Activated effector memory CD4-positive, alpha-beta T cell treated with anti-CD3 and anti-CD28 coated beads, Interleukin-2, amount 50 U/mL, for 16 hours (primary cell): ENCODE results near the gene SLIT3.
"Not testable (repeated sequence)": the region's sequence is repeated elsewhere in the genome, so short reads cannot be mapped to it uniquely, and the experiment has no call there.

Source experiments
- DNase-seq: peaks from one replicate; pipeline ENCODE4 v3.0.0-alpha.2; 2020

The SLIT3 gene

DNA sequence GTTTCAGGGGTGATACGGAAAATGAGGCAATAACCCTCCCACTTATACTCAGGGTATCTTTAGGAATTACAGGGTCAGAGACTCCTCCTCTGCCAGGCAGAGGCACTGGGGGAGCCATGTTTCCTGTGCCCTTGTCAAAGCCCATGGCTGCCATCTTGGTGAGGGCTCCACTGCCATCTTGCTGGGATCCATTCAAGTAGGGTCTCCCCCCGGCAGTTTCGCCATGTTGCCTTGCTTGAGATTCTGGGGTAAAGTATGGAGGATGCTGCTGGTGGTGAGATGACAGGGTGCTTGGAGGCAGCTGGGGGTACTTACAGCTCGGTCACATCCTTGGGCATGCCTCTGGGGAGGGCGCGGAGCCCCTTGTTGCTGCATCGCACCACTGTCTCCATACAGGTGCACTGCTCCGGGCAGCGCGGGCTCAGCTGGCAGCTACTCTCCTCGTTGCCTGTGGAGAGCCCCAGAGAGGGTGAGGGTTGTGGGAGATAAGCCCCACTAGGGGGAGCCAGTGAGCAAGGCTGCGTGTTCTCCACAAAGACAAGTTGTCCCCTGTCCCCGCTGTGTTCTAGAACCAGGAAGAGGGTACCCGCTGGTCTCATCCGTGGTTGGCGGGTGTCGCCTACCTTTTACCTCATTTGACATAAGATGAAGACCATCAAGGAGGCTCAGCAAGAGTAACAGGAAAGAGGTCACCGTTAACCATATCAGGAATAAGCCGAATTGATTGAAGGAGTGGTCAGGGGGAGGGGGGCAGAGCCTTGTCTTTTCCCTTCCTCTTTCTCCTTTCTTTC is 552.8 kb downstream of the SLIT3 start:
- DNase-seq = no peak

DNA sequence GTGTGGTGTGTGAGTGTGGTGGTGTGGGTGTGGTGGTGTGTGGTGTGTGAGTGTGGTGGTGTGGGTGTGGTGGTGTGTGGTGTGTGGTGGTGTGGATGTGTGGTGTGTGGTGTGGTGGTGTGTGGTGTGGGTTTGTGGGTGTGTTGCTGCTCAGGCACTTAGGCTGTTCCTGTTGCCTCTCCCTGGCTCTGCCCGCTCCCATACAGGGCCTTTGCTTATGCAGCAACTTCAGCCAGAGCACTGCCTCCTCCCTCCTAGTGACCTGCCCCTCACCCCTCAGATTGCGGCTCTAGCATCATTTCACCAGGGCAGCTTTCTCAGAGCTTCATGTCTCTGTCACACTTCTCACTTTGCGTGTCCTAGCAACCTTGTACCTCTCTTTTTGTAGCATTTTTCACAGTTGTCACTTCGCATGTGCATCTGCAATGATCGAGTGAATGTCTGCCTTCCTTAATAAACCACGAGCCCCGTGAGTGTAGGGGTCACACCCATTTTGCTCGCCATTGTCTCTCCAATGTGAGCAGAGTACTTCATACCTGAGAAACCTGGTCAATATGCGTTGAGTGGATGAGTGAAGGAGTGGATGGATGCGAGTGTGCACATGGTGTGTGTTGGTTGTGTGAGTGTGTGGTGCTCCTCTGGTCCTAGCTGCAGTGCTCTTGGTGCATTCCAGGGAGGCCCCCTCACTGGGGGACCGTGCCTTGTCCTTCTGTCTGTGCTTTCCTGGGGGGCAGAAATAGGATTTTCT is 553.9 kb downstream of the SLIT3 start:
- no peak for DNase-seq

GRCh38 chr5:168746126-168746892 is 554.6 kb downstream of the SLIT3 start:
- not testable (repeated sequence) for DNase-seq

DNA sequence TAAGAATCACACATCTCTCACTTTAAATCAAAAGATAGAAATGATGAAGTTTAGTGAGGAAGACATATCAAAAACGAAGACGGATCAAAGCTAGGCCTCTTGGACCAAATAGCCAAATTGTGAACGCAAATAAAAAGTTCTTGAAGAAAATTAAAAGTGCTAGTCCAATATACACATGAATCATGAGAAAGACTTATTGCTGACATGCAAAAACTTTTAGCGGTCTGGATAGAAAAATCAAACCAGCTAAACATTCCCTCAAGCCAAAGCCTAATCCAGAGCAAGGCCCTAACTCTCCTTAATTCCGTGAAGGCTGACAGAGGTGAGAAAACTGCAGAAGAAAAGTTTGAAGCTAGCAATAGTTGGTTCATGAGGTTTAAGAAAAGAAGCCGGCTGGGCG is 557.3 kb downstream of the SLIT3 start:
- DNase-seq = no peak

DNA sequence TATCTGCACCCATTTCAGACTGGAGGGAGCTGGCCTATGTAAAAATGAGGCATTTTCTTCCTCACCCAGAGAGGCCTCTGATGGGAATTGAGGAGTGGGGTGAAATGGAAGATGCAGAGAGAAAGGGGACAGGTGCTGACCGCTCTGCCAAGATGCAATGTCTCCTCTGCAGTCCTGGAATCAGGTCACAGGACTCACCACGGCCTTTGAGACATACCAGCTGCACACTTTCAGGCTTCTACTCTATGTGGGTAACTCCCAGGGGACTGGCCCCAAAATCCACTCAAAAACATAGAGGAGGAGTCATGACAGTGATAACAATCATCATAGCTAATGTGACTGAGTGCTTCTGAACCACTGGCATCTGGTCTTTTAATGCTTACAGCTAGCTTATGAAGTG is 558.6 kb downstream of the SLIT3 start:
- not testable (repeated sequence) for DNase-seq

DNA sequence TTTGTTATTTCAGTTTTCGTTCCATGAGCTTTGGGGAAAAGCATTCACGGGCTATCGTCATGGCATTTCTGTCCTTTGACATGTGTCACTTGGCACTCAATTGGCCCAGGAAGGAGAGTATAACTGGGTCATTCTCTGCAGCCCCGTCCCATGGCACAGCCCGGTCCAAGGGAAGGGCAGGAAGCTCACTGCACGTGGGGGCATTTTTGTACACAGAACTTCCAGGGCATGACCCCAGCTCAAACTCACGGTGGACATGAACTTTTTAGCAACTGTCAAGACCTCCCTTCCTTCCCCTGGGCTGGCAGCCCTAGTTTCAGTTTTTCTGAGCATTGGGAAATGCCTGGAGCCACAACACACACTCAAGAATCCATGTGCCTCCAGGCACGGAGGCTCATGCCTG is 560.1 kb downstream of the SLIT3 start:
- no peak for DNase-seq

GRCh38 chr5:168740092-168740800 is 560.7 kb downstream of the SLIT3 start:
- DNase-seq = no peak

DNA sequence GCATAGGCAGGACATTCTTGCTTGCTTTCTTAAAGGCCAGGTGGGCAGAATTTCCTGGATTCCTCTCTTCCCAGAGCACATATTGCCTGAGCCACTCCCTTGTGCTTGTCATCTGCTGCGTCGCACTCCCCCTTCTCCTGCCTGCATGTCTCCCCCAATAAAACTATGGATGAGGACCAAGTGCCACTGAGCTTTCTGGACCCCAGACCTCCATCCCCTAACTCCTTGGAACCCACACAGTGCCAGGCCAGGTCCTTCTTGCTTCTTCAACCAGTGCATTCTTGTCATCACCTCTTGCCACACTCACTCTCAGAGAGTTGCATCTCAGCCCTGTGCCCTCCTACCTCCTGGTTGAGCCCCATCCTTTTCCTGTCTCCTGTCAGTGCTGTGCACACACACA is 563.9 kb downstream of the SLIT3 start:
- DNase-seq = no peak

DNA sequence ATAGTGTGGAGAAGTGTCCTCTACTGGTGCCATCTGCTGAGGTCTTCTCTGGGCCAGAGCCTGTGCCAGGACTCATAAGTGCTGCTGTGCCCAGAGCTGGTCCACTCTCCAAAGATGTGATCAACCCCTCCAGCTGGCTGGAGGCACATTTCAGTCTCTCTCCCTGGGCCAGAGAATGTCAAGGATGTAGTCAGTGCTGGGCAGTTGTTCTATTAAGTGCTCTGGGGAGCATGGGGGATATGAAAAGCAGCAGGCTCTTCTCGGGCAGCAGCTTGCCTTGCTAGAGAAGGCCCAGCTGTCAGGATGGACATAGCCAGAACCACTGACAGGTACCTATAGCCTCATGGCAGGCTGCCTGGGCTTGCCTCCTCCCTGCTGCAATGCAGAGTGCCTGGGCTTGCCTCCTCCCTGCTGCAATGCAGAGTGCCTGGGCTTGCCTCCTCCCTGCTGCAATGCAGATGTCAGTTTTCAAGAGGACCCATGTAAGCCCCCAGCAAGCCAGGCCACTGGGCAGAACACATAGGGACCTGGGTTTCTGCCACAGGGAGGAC is 564.6 kb downstream of the SLIT3 start:
- DNase-seq = no peak

DNA sequence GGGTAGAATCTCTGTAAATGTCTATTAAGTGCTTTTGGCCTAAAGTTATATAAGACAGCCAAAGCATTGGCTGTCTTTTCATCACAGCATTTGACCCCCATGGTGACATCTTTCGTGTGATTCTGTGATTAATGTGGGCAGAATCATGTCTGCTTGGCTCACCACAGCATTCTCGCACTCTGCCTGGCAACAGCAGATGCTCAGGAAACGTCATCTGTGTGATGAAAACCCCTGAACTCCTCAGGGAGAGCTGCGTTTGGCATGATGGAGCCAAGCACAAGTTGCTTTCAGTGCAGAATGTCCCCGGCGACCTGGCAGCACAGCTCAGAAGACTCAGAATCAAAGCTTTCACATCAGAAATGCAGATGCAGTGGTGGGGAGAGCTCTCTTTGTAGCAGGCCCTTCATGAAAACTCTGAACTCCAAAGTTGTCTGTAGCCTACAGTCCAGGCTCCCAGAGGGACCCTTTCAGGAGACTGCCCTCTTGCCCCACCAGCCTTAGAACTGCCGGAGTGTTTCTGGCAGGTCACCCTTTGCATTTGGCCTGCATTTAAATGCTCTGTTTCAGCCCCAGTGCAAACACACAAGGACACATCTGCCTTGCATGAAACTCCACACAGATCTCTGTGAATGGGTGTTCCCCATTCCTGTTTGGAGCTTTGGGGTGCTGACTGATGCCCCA is 566.2 kb downstream of the SLIT3 start:
- no peak for DNase-seq

- DNase-seq = no peak
Measured at GRCh38 chr5:168734119-168734518, 566.8 kb downstream of the SLIT3 start.

GRCh38 chr5:168728546-168729211 is 572.3 kb downstream of the SLIT3 start:
- DNase-seq = no peak

GRCh38 chr5:168727547-168727946 is 573.4 kb downstream of the SLIT3 start:
- DNase-seq = no peak

- DNase-seq = no peak
Measured at GRCh38 chr5:168726342-168726741, 574.6 kb downstream of the SLIT3 start.

GRCh38 chr5:168724227-168724626 is 576.7 kb downstream of the SLIT3 start:
- no peak for DNase-seq

- no peak for DNase-seq
Measured at GRCh38 chr5:168723037-168723436, 577.9 kb downstream of the SLIT3 start.

GRCh38 chr5:168721966-168722365 is 579.0 kb downstream of the SLIT3 start:
- no peak for DNase-seq

GRCh38 chr5:168721002-168721753 is 579.8 kb downstream of the SLIT3 start:
- no peak for DNase-seq

DNA sequence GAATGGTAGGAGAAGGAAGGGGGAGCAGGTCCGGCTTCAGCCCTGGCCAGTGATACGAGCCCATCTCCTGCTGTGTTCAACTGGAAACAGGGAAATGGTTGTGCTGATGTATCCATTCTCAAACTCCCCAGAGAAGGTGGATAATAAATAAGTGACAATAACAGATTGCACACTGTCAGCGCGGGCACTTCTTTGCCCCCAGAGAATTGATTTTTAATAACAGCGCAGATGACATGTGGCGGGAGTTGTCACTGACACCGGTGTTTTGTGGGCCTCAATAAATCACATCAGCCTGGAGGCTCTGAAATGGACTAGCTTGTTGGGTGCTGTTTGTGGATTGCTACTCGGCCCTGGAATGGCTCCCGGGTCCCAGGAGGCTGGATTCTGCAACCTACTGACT is 580.4 kb downstream of the SLIT3 start:
- no peak for DNase-seq

GRCh38 chr5:168714046-168714445 is 586.9 kb downstream of the SLIT3 start:
- DNase-seq = no peak

- no peak for DNase-seq
Measured at GRCh38 chr5:168713051-168713450, 587.9 kb downstream of the SLIT3 start.
